Astrocyte (in vitro differentiated cells and primary cell): ENCODE measurements around the gene FAM193B. TPM values are rescaled to one million over a fixed set of nuclear protein-coding genes. Genes with fewer than 3 reads are reported as not detected.

Experiments
- DNase-seq: peaks from one replicate; pipeline ENCODE4 v3.0.0-alpha.2; 2010; ENCODE audit warnings: low read depth
- FAIRE-seq: peaks from 2 replicates; lab custom pipeline; 2011; peaks lifted over from hg19 to GRCh38; lab: Jason Lieb, UNC
- H2AFZ ChIP-seq: 2 replicates; pipeline ENCODE4 v1.6.0; 2012; ENCODE audit warnings: low read depth, low read length, inconsistent platforms
- H3K27ac ChIP-seq: 2 replicates; pipeline ENCODE4 v1.5.1; 2011; ENCODE audit warnings: low read depth, low read length, inconsistent platforms
- H3K27me3 ChIP-seq: 2 replicates; pipeline ENCODE4 v1.6.0; 2011; ENCODE audit warnings: low read length, inconsistent platforms; ENCODE audit not compliant: insufficient read depth
- H3K36me3 ChIP-seq: 2 replicates; pipeline ENCODE4 v1.5.1; 2011; ENCODE audit warnings: low read length, inconsistent platforms; ENCODE audit not compliant: insufficient read depth
- H3K4me1 ChIP-seq: 2 replicates; pipeline ENCODE4 v1.5.1; 2011; ENCODE audit warnings: low read length, inconsistent platforms; ENCODE audit not compliant: insufficient read depth
- H3K4me2 ChIP-seq: 2 replicates; pipeline ENCODE4 v1.6.0; 2012; ENCODE audit warnings: low read length, inconsistent platforms
- H3K4me3 ChIP-seq: 2 replicates; pipeline ENCODE4 v1.5.1; 2011; ENCODE audit warnings: low read depth, mild to moderate bottlenecking, low read length, inconsistent platforms; ENCODE audit not compliant: insufficient read depth
- H3K79me2 ChIP-seq: 2 replicates; pipeline ENCODE4 v1.6.0; 2012; ENCODE audit warnings: mild to moderate bottlenecking, low read length, inconsistent platforms; ENCODE audit not compliant: insufficient read depth
- H3K9ac ChIP-seq: 2 replicates; pipeline ENCODE4 v1.6.0; 2012; ENCODE audit warnings: mild to moderate bottlenecking, low read length, inconsistent platforms
- H3K9me3 ChIP-seq: 2 replicates; pipeline ENCODE4 v1.5.1; 2012; ENCODE audit warnings: low read depth, mild to moderate bottlenecking, low read length, inconsistent platforms; ENCODE audit not compliant: insufficient read depth
- H4K20me1 ChIP-seq: 2 replicates; pipeline ENCODE4 v1.6.0; 2012; ENCODE audit warnings: low read length, inconsistent platforms; ENCODE audit not compliant: insufficient read depth
- H3K27ac Mint-ChIP-seq: one replicate; pipeline ENCODE4 v1.8.0; 2021; ENCODE audit warnings: mild to moderate bottlenecking, mixed read lengths; ENCODE audit not compliant: unreplicated experiment
- H3K27me3 Mint-ChIP-seq: one replicate; pipeline ENCODE4 v1.8.0; 2021; ENCODE audit warnings: low read depth, mixed read lengths; ENCODE audit not compliant: unreplicated experiment
- H3K36me3 Mint-ChIP-seq: one replicate; pipeline ENCODE4 v1.8.0; 2021; ENCODE audit warnings: low read depth, mixed read lengths; ENCODE audit not compliant: unreplicated experiment
- H3K4me1 Mint-ChIP-seq: one replicate; pipeline ENCODE4 v1.8.0; 2021; ENCODE audit warnings: low read depth, mixed read lengths; ENCODE audit not compliant: unreplicated experiment
- H3K4me3 Mint-ChIP-seq: one replicate; pipeline ENCODE4 v1.8.0; 2021; ENCODE audit warnings: mild to moderate bottlenecking, moderate library complexity, mixed read lengths; ENCODE audit not compliant: unreplicated experiment
- H3K9me3 Mint-ChIP-seq: one replicate; pipeline ENCODE4 v1.8.0; 2021; ENCODE audit warnings: mild to moderate bottlenecking, mixed read lengths; ENCODE audit not compliant: unreplicated experiment
- CTCF ChIP-seq: IDR thresholded peaks from 2 replicates; pipeline ENCODE4 v1.5.1; 2011; ENCODE audit warnings: low read depth, mild to moderate bottlenecking, inconsistent platforms, low read length, moderate library complexity; ENCODE audit not compliant: insufficient read depth
- EZH2 ChIP-seq: IDR thresholded peaks from 2 replicates; pipeline ENCODE4 v1.6.1; 2012; ENCODE audit warnings: mild to moderate bottlenecking, low read length, inconsistent platforms; ENCODE audit not compliant: insufficient read depth
- total RNA-seq: library from RNA; stranded (reverse); gene quantifications from 2 replicates; pipeline ENCODE4 v1.2.1, GENCODE V29; 2021

Gene FAM193B
- total RNA-seq, 1 donor from 2014 or later, result 48.3 TPM

GRCh38 chr5:177500685-177501522, 53.5 kb downstream of the FAM193B start:
- Histone ChIP-seq H4K20me1 (peaks cover 4% of the 10 kb centered on the region), H3K27ac (peak overlapping the region; percentile 39), H3K9me3 (no peaks in the 10 kb centered on the region), H3K9ac (peak overlapping the region; percentile 46), H3K36me3 (no peaks in the 10 kb centered on the region), H3K79me2 (peaks cover 16% of the 10 kb centered on the region), H3K4me2 (peak overlapping the region; percentile 57), H3K4me3 (no peak overlapping the region), H3K27me3 (no peaks in the 10 kb centered on the region), H2AFZ (no peak overlapping the region), H3K4me1 (peaks cover 28% of the 10 kb centered on the region)
- Mint-ChIP-seq H3K27ac (peak overlapping the region; percentile 73), H3K9me3 (no peaks in the 10 kb centered on the region), H3K36me3 (peaks cover 5% of the 10 kb centered on the region), H3K4me1 (peaks cover 33% of the 10 kb centered on the region), H3K4me3 (peak overlapping the region; percentile 50), H3K27me3 (no peaks in the 10 kb centered on the region)
- TF ChIP-seq CTCF, result peak; percentile 95
- no peak for TF ChIP-seq EZH2
- DNase-seq (peak; percentile 62), FAIRE-seq (peak; percentile 70)

- peak overlapping the region; percentile 63 for H3K4me3 Mint-ChIP-seq
- no peak overlapping the region for H3K4me3 ChIP-seq
- H3K9me3 Mint-ChIP-seq, result no peaks in the 10 kb centered on the region
- H3K27ac ChIP-seq, result no peak overlapping the region
- peaks cover 27% of the 10 kb centered on the region for H3K79me2 ChIP-seq
- no peak for TF ChIP-seq EZH2
- no peak for TF ChIP-seq CTCF
- H2AFZ ChIP-seq, result no peak overlapping the region
- peak overlapping the region; percentile 34 for H3K27ac Mint-ChIP-seq
- no peak for FAIRE-seq
- peaks cover 6% of the 10 kb centered on the region for H4K20me1 ChIP-seq
- peaks cover 35% of the 10 kb centered on the region for H3K4me1 Mint-ChIP-seq
- DNase-seq, result no peak
- H3K27me3 Mint-ChIP-seq, result no peaks in the 10 kb centered on the region
- H3K36me3 Mint-ChIP-seq, result peaks cover 3% of the 10 kb centered on the region
- no peaks in the 10 kb centered on the region for H3K27me3 ChIP-seq
- H3K4me2 ChIP-seq, result no peak overlapping the region
- H3K4me1 ChIP-seq, result peaks cover 39% of the 10 kb centered on the region
- H3K9ac ChIP-seq, result no peak overlapping the region
- no peaks in the 10 kb centered on the region for H3K9me3 ChIP-seq
- peaks cover 3% of the 10 kb centered on the region for H3K36me3 ChIP-seq
Observed at GRCh38 chr5:177499842-177500241, 54.5 kb downstream of the FAM193B start.
